ENCODE data around the gene TMEM51. TPM values are rescaled to one million over a fixed set of nuclear protein-coding genes. Genes with fewer than 3 reads are reported as not detected.
A peak's percentile ranks its signal among the peaks of the same experiment; 100 is the strongest.

Gene TMEM51
- total and polyA plus RNA-seq, 7 experiments from 2014 or later, result 0.16 to 0.79 (median 0.56) TPM; not detected in 3

- Histone ChIP-seq H3K9me3 (ENCODE audit: control insufficient read depth in 2 of 3, low read length in 3 of 3) (no peaks in the 10 kb centered on the region), H3K36me3 (ENCODE audit: control insufficient read depth in 2 of 3, insufficient read depth in 3 of 3, low read length in 3 of 3) (no peaks in the 10 kb centered on the region), H3K27me3 (ENCODE audit: control insufficient read depth in 2 of 2, insufficient read depth in 2 of 2, low read length in 2 of 2) (peaks cover 0 to 3% of the 10 kb centered on the region in 2 donors), H3K27ac (ENCODE audit: low read depth, low read length) (no peak within 1 kb of the TSS), H3K4me3 (ENCODE audit: low read length) (no peak within 1 kb of the TSS), H3K4me1 (ENCODE audit: control insufficient read depth in 2 of 2, insufficient read depth in 2 of 2, low read length in 2 of 2) (peaks cover 12 to 28% of the 10 kb centered on the region in 2 donors)
- H3K4me3 Mint-ChIP-seq, result peak within 1 kb of the TSS in 9 of 10 donors; percentile 45 to 80 (median 72)
- CTCF ChIA-PET, result no interaction called here
- peaks cover 13 to 46% (median 31%) of the 10 kb centered on the region in 7 donors for H3K4me1 Mint-ChIP-seq
- peak in 1 of 9 donors; percentile 52 for DNase-seq
- peaks cover 0 to 14% (median 4%) of the 10 kb centered on the region in 11 donors for H3K9me3 Mint-ChIP-seq
- H3K36me3 Mint-ChIP-seq, result peaks cover 0 to 19% (median 0%) of the 10 kb centered on the region in 5 donors
- H3K27me3 Mint-ChIP-seq, result peaks cover 39 to 78% (median 46%) of the 10 kb centered on the region in 5 donors
- peak; percentile 64 for ATAC-seq
- intact Hi-C loops (cut with micrococcal nuclease), result loop anchor here in 1 of 2 donors (5.0 kb wide), 1 partner anchor 280 kb away; the partner anchor contains the start of gene DNAJC16
- peak within 1 kb of the TSS in 6 of 9 donors; percentile 3 to 80 (median 52) for H3K27ac Mint-ChIP-seq
- POLR2A ChIA-PET, result no interaction called here
These were observed 93.5 kb downstream of the TMEM51 start, which contains the start of gene FHAD1 for GRCh38 chr1:15246960-15247614. FHAD1 (plus strand) TSS chr1:15247223; CDS start chr1:15251785, 4,562 bp downstream.

- intact Hi-C loops (cut with micrococcal nuclease), result loop anchor here in 1 of 2 donors (5.0 kb wide), 1 partner anchor 279 kb away; the partner anchor contains the start of gene DNAJC16
- peaks cover 0 to 14% (median 4%) of the 10 kb centered on the region in 11 donors for H3K9me3 Mint-ChIP-seq
- H3K9me3 ChIP-seq (ENCODE audit: control insufficient read depth in 2 of 3, low read length in 3 of 3), result no peaks in the 10 kb centered on the region
- H3K27ac ChIP-seq (ENCODE audit: low read depth, low read length), result no peak overlapping the region
- peaks cover 0 to 19% (median 0%) of the 10 kb centered on the region in 5 donors for H3K36me3 Mint-ChIP-seq
- H3K27ac Mint-ChIP-seq, result peak overlapping the region in 2 of 9 donors; percentile 3 to 80
- ATAC-seq, result no peak
- H3K4me1 Mint-ChIP-seq, result peaks cover 19 to 57% (median 40%) of the 10 kb centered on the region in 7 donors
- peaks cover 36 to 76% (median 44%) of the 10 kb centered on the region in 5 donors for H3K27me3 Mint-ChIP-seq
- DNase-seq, result no peak
- peaks cover 12 to 31% of the 10 kb centered on the region in 2 donors for H3K4me1 ChIP-seq (ENCODE audit: control insufficient read depth in 2 of 2, insufficient read depth in 2 of 2, low read length in 2 of 2)
- no peak overlapping the region for H3K4me3 ChIP-seq (ENCODE audit: low read length)
- H3K4me3 Mint-ChIP-seq, result peak overlapping the region in 6 of 10 donors; percentile 24 to 76 (median 70)
- ChIA-PET CTCF (no interaction called here), POLR2A (no interaction called here)
- H3K27me3 ChIP-seq (ENCODE audit: control insufficient read depth in 2 of 2, insufficient read depth in 2 of 2, low read length in 2 of 2), result peaks cover 0 to 3% of the 10 kb centered on the region in 2 donors
- no peaks in the 10 kb centered on the region for H3K36me3 ChIP-seq (ENCODE audit: control insufficient read depth in 2 of 3, insufficient read depth in 3 of 3, low read length in 3 of 3)
These were observed 94.7 kb downstream of the TMEM51 start for GRCh38 chr1:15248216-15248615.

GRCh38 chr1:15249081-15249480, 95.5 kb downstream of the TMEM51 start:
- ChIA-PET CTCF (no interaction called here), POLR2A (no interaction called here)
- H3K27me3 Mint-ChIP-seq, result peaks cover 36 to 71% (median 38%) of the 10 kb centered on the region in 5 donors

GRCh38 chr1:15251857-15252835, 98.6 kb downstream of the TMEM51 start:
- CTCF ChIA-PET, result no interaction called here
- H3K4me1 ChIP-seq (ENCODE audit: control insufficient read depth in 2 of 2, insufficient read depth in 2 of 2, low read length in 2 of 2), result peaks cover 12 to 42% of the 10 kb centered on the region in 2 donors
- POLR2A ChIA-PET, result no interaction called here
- Mint-ChIP-seq H3K4me1 (peaks cover 21 to 54% (median 37%) of the 10 kb centered on the region in 7 donors), H3K27me3 (peaks cover 7 to 68% (median 23%) of the 10 kb centered on the region in 5 donors), H3K4me3 (peak overlapping the region in 1 of 10 donors; percentile 7), H3K27ac (peak overlapping the region in 1 of 9 donors; percentile 63), H3K9me3 (peaks cover 0 to 9% (median 0%) of the 10 kb centered on the region in 11 donors), H3K36me3 (peaks cover 0 to 9% (median 0%) of the 10 kb centered on the region in 5 donors)
- H3K27ac ChIP-seq (ENCODE audit: low read depth, low read length), result no peak overlapping the region
- ATAC-seq, result no peak
- H3K27me3 ChIP-seq (ENCODE audit: control insufficient read depth in 2 of 2, insufficient read depth in 2 of 2, low read length in 2 of 2), result no peaks in the 10 kb centered on the region
- DNase-seq, result no peak
- intact Hi-C loops (cut with micrococcal nuclease), result no loop called here
- no peaks in the 10 kb centered on the region for H3K9me3 ChIP-seq (ENCODE audit: control insufficient read depth in 2 of 3, low read length in 3 of 3)
- no peak overlapping the region for H3K4me3 ChIP-seq (ENCODE audit: low read length)
- H3K36me3 ChIP-seq (ENCODE audit: control insufficient read depth in 2 of 3, insufficient read depth in 3 of 3, low read length in 3 of 3), result no peaks in the 10 kb centered on the region

More at GRCh38 chr1:15249081-15249480, 95.5 kb downstream of the TMEM51 start:
- peak in 8 of 9 donors; percentile 18 to 70 (median 41) for DNase-seq
- Histone ChIP-seq H3K4me1 (ENCODE audit: control insufficient read depth in 2 of 2, insufficient read depth in 2 of 2, low read length in 2 of 2) (peaks cover 12 to 40% of the 10 kb centered on the region in 2 donors), H3K9me3 (ENCODE audit: control insufficient read depth in 2 of 3, low read length in 3 of 3) (no peaks in the 10 kb centered on the region), H3K4me3 (ENCODE audit: low read length) (no peak overlapping the region), H3K36me3 (ENCODE audit: control insufficient read depth in 2 of 3, insufficient read depth in 3 of 3, low read length in 3 of 3) (no peaks in the 10 kb centered on the region), H3K27ac (ENCODE audit: low read depth, low read length) (no peak overlapping the region), H3K27me3 (ENCODE audit: control insufficient read depth in 2 of 2, insufficient read depth in 2 of 2, low read length in 2 of 2) (peaks cover 0 to 3% of the 10 kb centered on the region in 2 donors)
- intact Hi-C loops (cut with micrococcal nuclease), result loop anchor here in 1 of 2 donors (1.0 to 5.0 kb wide), 3 partner anchors 18 to 278 kb away; partner anchors contain the start of gene DNAJC16
- peak; percentile 79 for ATAC-seq
- Mint-ChIP-seq H3K4me1 (peaks cover 22 to 59% (median 43%) of the 10 kb centered on the region in 7 donors), H3K9me3 (peaks cover 0 to 14% (median 4%) of the 10 kb centered on the region in 11 donors), H3K4me3 (peak overlapping the region in 9 of 10 donors; percentile 0 to 73 (median 40)), H3K36me3 (peaks cover 0 to 19% (median 0%) of the 10 kb centered on the region in 5 donors), H3K27ac (peak overlapping the region in 7 of 9 donors; percentile 1 to 80 (median 49))

GRCh38 chr1:15254559-15254958, 101.0 kb downstream of the TMEM51 start:
- Histone ChIP-seq H3K36me3 (ENCODE audit: control insufficient read depth in 2 of 3, insufficient read depth in 3 of 3, low read length in 3 of 3) (no peaks in the 10 kb centered on the region), H3K27me3 (ENCODE audit: control insufficient read depth in 2 of 2, insufficient read depth in 2 of 2, low read length in 2 of 2) (no peaks in the 10 kb centered on the region), H3K9me3 (ENCODE audit: control insufficient read depth in 2 of 3, low read length in 3 of 3) (no peaks in the 10 kb centered on the region), H3K27ac (ENCODE audit: low read depth, low read length) (no peak overlapping the region), H3K4me3 (ENCODE audit: low read length) (no peak overlapping the region), H3K4me1 (ENCODE audit: control insufficient read depth in 2 of 2, insufficient read depth in 2 of 2, low read length in 2 of 2) (peaks cover 2 to 21% of the 10 kb centered on the region in 2 donors)
- POLR2A ChIA-PET, result no interaction called here
- CTCF ChIA-PET, result no interaction called here
- intact Hi-C loops (cut with micrococcal nuclease), result no loop called here
- no peaks in the 10 kb centered on the region for H3K9me3 Mint-ChIP-seq
- no peaks in the 10 kb centered on the region for H3K36me3 Mint-ChIP-seq
- no peak overlapping the region for H3K27ac Mint-ChIP-seq
- H3K4me3 Mint-ChIP-seq, result no peak overlapping the region
- peaks cover 5 to 42% (median 25%) of the 10 kb centered on the region in 7 donors for H3K4me1 Mint-ChIP-seq
- no peak for DNase-seq
- peaks cover 0 to 66% (median 10%) of the 10 kb centered on the region in 5 donors for H3K27me3 Mint-ChIP-seq
- ATAC-seq, result no peak

- Histone ChIP-seq H3K27me3 (ENCODE audit: control insufficient read depth in 2 of 2, insufficient read depth in 2 of 2, low read length in 2 of 2) (peaks cover 0 to under 1% of the 10 kb centered on the region in 2 donors), H3K9me3 (ENCODE audit: control insufficient read depth in 2 of 3, low read length in 3 of 3) (no peaks in the 10 kb centered on the region), H3K36me3 (ENCODE audit: control insufficient read depth in 2 of 3, insufficient read depth in 3 of 3, low read length in 3 of 3) (no peaks in the 10 kb centered on the region), H3K27ac (ENCODE audit: low read depth, low read length) (no peak overlapping the region), H3K4me3 (ENCODE audit: low read length) (no peak overlapping the region), H3K4me1 (ENCODE audit: control insufficient read depth in 2 of 2, insufficient read depth in 2 of 2, low read length in 2 of 2) (peaks cover 0 to 14% of the 10 kb centered on the region in 2 donors)
- Mint-ChIP-seq H3K4me1 (peaks cover 7 to 35% (median 20%) of the 10 kb centered on the region in 7 donors), H3K27me3 (peaks cover 0 to 64% (median 11%) of the 10 kb centered on the region in 5 donors), H3K4me3 (no peak overlapping the region), H3K9me3 (no peaks in the 10 kb centered on the region), H3K36me3 (no peaks in the 10 kb centered on the region), H3K27ac (no peak overlapping the region)
- DNase-seq (no peak), ATAC-seq (no peak)
- intact Hi-C loops (cut with micrococcal nuclease), result no loop called here
- CTCF ChIA-PET, result no interaction called here
- POLR2A ChIA-PET, result no interaction called here
These were observed 102.1 kb downstream of the TMEM51 start for GRCh38 chr1:15255582-15256149.
